ENCODE measurements around the gene FAP.

- TF ChIP-seq SMC3 (IDR thresholded peaks at IDR 0.05) (no peak), KDM1A (IDR thresholded peaks at IDR 0.05; ENCODE audit: low read depth) (no peak)
Observed at GRCh38 chr2:162197069-162197825, 46.0 kb downstream of the FAP start.

Measured in A549 (cell line).